ENCODE results near the gene CLMP.
A peak's percentile ranks its signal among the peaks of the same experiment; 100 is the strongest.
"Not testable (repeated sequence)": the region's sequence is repeated elsewhere in the genome, so short reads cannot be mapped to it uniquely, and the experiment has no call there.

The CLMP gene

DNA sequence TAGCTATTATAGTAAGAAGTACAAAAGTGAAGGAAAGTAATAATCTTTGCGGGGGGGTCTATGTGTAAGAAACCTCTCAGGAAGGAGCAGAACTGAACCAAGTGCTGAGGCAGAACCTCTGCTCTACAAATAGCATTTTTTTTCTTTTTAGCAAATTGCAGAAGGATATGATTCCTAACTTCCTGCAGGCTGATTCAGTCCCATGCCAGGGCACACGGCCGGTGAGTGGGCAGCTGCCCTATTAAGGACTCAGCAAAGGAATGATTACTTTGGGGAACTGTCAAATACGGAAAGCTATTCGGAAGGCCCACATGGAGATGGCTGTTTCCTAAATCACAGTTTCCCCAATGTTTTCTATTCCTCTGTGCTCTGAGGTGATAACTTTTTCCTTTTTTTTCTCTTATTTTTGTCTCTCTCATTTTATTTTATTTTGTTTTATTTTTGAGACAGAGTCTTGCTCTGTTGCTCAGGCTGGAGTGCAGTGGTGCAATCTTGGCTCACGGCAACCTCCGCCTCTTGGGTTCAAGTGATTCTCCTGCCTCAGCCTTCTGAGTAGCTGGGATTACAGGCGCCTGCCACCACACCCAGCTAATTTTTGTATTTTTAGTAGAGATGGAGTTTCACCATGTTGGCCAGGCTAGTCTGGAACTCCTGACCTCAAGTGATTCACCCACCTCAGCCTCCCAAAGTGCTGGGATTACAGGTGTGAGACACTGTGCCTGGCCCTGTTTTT, 62.8 kb downstream of the CLMP start:
- DNase-seq: not testable (repeated sequence)

DNA sequence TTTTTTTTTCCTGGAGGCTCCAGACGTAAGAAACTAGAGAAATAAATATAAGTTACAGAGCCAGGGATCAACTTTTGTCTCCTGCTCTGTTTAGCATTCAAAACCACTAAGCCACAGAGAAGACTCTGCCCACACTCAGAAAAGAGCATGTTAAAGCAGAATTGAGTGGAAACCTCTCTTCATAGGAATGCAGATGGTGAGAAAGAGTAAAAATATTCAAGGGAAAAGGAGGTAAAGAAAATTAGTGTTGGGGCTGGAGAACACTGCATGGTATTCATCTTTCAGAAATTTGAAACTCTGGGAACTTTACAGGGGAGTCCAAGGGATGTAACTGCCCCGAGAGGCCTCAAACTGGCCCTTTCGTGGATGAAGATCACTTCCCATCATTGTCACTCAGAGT, 65.1 kb downstream of the CLMP start:
- DNase-seq: no peak

DNA sequence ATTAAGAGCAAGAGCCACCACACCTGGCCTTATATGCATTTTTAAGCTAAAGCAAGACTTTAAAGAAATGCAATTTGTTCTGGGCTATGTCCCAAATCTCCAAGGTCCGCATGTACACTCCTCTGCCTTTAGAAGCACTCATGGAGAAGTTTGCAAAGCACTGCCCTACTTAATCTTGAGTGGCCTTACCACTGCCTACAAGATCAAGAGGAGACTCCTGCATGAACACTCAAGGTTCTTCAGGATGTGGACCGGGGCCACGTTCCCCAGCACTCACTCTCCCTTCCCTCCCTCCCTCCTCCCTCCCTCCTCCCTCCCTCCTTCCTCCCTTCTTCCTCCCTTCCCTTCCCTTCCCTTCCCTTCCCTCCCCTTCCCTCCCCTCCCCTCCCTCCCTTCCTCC, 69.9 kb downstream of the CLMP start:
- DNase-seq: no peak

DNA sequence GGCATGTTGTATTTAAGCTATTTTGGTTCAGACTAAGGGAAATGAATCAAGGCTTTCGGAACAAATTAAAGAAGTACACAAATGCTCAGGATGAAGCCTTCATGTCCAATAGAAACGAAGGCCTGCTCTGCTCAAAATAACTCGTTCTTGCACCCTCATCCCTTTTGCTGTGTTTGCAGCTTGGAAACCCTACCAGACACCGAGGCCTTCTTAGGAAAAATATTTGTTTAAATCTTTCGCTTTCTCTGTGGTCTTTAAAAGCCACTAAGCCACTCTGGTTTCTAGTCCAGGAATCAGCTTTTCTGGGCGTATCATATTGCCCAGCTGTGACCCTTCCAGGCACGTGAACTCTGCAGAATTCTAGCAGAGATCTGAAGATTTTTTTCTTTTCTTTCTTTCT, 72.2 kb downstream of the CLMP start:
- DNase-seq: no peak

DNA sequence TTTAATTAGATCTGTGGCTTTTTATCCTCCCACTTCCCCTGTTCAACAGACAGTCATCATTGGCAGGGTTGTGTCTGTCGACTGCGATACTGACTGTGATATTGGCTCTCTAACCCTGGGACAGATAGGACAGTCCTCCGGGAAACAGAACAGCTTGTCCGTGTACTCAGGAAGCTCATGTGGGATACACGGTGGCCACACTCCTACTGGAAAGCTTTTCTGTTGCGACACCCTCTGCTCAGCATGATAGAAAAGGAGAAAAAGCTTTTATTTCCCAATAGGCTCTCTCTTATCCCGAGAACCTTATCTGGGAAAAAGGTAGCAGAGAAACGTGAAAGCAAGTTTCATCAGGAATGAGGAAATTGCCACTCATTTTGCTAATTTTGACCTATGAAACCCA, 72.7 kb downstream of the CLMP start:
- no peak for DNase-seq

DNA sequence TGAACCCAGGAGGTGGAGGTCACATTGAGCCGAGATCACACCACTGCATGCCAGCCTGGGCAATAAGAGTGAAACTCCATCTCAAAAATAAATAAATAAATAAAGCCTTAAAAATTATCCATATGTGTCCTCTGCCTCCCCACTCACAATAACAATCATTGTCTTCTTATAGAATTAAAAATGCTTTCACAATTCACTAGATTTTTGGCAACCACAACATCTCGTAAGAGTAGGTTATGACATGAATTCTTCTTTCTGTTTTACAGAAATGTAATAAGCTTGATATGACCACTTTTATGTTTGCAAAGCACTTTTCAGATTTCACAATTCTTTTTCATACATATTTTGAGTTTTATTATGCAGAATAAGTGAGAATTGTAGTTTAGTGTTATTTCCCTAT, 78.6 kb downstream of the CLMP start:
- DNase-seq: no peak

DNA sequence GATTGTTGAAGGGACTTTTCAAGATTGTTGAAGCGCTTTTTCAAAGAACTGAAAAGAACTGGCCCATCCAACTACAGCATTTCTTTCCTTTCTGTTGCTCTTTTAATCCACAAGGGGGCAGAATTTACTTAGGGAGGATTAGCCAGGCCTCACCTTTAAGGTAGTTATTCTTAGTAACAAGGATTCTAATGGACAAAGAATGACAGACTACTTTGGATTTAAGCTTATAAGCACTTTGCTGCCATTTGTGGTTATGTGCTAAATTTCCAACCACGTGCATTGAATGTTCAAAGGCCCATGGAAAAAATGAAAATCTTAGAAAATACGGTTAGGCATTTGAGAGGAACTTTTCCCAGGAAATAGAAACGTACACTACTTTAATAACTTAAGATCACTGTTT, 83.6 kb downstream of the CLMP start:
- DNase-seq: peak in 1 of 2 donors; percentile 61

DNA sequence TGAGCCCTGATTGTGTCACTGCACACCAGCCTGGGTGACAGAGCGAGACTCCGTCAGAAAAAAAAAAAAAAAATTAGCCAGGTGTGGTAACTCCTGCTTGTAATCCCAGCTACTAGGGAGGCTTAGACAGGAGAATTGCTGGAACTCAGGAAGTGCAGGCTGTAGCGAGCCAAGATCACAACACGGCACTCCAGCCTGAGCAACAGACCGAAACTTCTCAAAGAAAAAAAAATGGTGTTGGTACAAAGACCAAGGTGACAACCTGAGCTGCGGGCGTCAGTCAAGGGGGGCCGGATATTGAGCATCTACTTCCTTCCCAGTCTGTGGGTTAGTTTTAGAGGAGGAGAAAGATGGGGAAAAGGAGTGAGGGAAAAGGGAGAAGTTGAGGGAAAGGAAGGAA, 84.7 kb downstream of the CLMP start:
- peak in 1 of 2 donors; percentile 18 for DNase-seq

DNA sequence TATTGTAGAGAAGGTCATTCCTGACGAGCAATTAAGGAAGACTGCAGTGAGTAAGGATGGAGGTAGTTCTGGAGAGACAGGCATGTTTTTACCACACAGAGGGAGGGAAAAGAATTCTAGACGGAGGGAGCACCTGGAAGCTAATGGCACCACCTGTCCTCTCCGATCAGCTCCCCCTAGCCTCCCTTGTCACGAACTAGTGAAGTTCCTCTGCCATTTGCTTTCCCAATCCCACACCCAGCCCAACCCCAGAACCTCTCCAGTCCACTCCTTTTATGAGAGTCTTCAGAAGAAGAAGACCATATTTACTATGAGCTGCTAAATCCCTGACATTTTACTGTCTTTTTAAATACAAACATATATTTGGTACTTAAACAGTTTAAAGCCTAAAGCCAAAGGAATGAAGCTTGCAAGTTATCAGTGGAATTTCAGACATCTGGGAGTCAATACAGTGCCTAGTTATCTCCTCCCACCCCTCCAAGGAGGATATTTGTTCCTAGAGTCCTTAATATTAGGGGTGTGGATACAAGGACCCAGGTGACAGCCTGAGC, 87.0 kb downstream of the CLMP start:
- DNase-seq: no peak

DNA sequence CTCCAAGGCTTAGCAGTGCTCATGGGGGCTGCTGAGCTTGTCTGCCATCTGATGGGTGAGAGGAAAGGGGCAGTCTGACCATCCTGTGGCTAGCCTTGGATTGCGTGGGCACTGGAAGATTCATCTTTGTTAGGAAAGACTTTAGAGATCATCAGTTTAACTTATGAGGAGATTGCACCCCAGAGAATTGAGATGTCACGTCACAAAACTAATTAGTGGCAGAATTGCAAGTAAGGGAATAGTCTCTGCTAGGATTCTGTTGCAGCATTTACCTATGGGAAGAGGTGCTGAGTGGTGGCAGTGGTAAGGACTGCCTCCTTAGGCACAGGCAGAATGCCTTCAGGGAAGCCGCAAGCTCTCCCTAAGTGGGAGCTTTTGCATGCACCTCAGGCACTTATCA, 90.4 kb downstream of the CLMP start:
- DNase-seq: no peak

DNA sequence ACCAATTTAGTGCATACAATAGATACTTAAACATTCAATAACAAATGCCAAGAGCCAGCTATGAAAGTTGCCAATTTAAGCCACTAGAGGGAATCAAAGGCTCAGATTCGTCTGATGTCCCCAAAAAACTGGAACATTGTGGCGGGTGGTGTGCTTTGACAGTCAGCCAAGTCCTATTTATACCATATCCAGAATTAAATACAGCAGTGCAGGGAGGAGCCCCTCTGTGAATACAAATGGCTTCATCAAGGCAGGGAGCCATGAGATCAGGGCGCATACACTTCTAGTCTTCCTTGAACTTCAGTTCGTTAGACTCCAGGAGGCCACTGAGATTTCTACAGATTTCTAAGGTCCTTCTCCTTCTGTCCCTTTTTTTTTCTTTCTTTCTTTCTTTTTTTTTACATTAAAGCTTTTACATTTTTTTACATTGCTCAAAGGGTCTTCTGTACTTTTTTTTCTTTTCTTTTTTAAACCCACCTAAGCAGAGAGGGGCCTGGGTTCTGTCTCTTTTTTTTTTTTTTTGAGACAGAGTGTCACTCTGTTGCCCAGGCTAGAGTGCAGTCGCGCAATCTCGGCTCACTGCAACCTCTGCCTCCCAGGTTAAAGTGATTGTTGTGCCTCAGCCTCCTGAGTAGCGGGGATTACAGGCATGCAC, 91.6 kb downstream of the CLMP start:
- peak; percentile 34 to 69 for DNase-seq

DNA sequence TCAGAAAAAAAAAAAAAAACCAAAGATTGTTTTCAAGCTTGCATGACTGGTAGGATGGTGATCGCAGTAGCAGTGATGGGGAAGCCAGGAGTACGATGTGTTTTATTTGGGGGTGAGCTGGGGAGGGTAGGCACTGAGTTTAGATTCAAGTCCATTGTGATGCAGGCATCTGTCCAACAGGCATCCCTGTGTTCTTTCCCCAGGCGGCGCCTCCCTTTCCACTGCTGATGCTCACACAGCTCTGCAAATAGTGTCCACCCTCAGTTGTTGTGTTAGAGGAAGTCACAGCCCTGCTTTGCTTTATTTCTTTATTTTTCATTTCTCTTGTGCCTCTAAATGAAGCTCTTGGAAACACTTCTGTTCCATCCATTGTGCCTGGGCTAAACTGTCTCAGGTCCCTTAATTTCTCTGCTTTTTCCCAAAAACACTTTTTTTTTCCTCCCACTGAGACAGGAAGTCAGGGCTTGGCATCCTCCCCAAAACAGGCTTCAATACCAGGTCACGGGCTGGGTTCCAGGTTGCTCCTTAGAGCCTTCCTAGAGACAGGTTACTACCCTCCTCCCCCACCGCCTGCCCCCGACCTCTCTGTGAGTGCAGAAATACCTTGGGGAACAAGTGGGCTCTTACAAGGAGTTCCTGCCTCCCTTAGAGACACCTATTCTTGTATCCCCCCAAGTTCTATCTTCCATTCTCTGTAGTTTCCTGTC, 94.5 kb downstream of the CLMP start:
- no peak for DNase-seq

DNA sequence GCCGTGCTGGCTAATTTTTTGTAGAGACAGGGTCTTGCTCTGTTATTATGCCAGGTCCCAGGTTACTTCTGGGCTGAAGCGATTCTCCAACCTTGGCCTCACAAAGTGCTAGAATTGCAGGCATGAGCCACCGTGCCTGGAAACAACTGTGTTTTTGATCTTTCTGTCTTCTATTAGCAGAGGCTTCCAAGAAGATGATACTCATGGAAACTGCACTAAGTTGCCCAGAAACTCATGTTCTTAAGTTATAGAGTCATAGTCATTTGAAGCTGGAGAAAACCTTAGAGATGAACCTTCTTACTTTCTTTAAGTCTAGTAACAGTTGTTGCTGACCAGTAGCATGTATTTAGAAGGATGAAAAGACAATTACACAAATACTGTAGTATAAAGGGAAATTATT, 96.1 kb downstream of the CLMP start:
- DNase-seq: no peak

DNA sequence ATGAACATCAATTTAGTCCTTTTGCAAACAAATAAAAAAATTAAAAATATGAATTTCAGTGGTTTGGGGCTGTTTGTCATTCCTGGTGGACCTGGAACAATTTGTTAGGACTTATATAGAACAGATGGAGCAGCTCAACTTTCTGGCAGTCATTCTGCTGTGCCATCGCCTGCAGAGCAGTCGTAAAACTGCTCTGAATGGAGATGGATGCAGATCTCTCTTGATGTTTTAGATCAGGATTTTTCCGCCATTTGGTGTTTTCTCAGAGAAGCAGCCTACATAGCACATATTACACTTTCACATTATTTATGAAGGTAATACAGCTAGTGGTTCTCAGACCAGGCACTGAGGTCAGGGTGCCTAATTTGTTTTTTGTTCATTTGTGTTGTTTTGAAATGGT, 101.3 kb downstream of the CLMP start:
- DNase-seq: no peak

DNA sequence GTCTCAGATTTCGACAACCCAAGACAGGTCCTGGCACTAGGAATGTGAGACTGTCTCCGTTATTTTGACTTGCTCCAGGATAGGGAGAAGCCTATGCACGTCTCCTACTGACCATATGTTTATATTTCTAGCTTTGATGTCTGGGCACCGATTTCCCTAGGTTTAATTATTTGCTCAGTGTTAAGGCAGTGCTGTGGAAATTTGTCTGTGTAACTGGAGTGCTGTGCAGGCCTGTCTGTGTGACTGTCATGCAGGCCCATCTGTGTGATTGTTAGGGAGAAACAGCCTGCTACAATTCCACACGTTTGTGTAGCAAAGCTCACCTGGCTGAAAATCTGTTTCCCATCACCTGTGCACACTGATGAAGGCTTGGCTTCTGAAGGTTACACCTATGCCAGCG, 103.5 kb downstream of the CLMP start:
- no peak for DNase-seq

DNA sequence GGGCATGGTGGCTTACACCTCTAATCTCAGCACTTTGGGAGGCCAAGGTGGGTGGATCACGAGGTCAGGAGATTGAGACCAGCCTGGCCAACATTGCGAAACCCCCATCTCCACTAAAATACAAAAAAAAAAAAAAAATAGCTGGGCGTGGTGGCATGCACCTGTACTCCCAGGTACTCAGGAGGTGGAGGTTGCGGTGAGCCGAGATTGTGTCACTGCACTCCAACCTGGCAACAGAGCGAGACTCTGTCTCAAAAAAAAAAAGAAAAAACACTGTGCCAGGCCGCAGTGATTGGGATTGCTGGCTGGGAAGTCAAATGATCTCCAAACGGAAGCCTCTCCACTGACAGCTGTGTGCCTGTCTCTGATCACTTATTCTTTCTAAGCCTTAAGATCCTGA, 104.9 kb downstream of the CLMP start:
- not testable (repeated sequence) for DNase-seq

DNA sequence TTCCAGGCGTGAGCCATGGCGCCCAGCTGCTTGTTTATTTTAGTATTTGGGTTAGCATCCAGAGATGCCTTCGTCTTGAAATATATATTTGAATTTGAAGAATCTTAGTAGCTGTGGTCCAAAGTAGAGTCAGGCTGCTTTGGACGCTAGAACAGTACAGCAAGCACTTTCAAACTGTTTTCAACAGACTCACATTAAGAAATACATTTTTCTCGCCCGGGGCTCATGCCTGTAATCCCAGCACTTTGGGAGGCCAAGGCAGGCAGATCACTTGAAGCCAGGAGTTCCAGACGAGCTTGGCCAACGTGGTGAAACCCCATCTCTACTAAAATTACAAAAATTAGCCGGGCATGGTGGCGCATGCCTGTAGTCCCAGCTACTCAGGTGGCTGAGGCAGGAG, 106.2 kb downstream of the CLMP start:
- DNase-seq: not testable (repeated sequence)

DNA sequence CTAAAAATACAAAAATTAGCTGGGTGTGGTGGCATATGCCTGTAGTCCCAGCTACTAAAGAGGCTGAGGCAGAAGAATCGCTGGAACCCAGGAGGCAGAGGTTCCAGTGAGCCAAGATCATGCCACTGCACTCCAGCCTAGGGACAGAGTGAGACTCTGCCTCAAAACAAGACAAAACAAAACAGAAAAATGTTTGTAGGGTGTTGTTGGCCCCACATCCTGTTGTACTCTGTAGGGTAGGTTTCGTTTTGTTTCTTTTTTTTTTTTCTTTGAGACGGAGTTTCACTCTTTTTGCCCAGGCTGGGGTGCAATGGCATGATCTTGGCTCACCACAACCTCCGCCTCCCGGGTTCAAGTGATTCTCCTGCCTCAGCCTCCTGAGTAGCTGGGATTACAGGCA, 107.4 kb downstream of the CLMP start:
- peak; percentile 18 to 68 for DNase-seq

DNA sequence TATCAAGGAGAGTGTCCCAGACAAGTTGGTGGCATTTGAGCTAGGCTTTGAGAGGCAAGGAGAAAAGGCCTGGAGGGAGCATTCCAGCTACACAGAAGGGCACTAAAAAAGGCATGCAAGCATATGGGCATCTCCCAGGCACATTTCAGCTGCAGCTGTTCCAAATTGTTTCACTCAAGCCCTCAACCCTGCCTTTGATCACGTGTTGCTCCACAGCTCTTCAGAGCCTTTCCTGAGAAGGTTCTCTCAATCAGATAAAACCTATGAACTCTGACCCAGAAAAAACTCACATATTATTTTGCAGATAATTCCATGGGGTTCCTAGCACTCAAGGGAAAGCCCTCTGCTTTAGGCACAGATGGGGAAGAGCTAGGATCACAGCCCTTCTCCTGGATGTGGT, 108.7 kb downstream of the CLMP start:
- DNase-seq: no peak

DNA sequence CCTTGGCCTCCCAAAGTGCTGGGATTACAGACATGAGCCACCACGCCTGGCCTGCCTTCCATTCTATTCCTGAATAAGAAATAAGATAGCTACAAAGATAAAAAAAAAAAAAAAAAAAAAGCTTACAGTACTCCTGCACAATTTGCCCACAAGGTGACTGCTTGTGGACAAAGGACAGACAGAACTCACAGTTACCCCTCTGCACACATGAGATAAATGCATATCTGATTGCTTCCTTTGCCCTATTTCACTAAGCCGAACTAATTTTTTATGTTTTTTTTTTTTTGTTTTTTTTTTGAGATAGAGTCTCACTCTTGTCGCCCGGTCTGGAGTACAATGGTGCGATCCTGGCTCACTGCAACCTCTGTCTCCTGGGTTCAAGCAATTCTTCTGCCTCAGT, 109.6 kb downstream of the CLMP start:
- no peak for DNase-seq

DNA sequence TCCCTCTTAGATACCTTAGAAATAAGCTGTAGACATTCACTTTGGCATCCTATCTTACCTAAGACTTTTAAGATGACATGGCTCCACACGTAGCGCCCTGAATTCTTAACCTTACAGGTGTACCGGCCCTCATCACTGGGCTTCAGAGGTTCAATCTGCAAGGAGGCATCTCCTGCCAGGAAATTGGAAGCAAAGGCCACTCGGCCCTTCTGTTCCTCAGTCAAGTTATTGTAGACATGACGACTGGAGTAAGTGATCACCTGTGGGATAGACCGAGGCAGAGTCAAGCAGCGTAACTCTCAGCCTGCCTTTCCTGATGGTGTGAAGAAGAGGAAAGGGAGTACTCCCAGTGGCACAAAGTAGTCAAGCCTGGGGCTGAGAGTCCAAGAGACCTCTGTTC, 110.6 kb downstream of the CLMP start:
- DNase-seq: no peak

DNA sequence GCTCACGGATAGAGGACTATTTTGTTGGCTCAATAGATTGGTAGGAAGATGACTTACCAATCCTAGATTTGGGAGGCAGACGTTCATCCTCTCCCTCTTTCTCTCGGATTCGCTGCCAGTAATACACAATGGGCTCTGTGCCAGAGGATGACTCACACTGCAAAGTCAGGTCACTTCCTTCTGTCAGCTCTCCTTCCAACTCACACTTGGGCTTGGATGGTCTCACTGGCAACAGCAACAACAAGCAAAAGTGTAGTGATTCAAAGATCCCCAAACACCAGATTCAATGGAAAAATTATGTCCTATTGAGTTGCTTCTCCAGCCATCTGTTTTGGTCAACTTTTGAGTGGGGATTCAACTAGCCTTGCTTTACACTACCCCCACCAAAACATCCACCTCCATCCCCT, 111.4 kb downstream of the CLMP start:
- peak; percentile 81 to 83 for DNase-seq

DNA sequence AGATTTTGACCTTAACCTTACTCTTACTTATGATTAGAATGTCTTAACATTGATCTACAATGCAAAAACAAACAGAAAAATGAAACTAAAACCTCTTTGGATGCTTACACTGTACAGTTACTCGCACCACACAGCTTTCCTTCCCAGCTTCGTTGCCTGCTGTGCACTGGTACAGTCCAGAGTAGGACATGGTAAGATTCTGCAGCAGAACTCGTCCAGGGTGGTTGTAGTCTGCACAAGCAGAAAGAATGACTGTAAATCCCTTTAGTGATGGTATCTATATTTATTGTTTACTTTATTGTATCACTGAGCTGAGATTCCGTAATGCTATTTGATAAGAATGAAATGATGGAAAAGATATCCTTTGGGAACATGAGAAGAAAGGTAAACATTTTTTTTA, 112.1 kb downstream of the CLMP start:
- DNase-seq: peak in 1 of 2 donors; percentile 34

DNA sequence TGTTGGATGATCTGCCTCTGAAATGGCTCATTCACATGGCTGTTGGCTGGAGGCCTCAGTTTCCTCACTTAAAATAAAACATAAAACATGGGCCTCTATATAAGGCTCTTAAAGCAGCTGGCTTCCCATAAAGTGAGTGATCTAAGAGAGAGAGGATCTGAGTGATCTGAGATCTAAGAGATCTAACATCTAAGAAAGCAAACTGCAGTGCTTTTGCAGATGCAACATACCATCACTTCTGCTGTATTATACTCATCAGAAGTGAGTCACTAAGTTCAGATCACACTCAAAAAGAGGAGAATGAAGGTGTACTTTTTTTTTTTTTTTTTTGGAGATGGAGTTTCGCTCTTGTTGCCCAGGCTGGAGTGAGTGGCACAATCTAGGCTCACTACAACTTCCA, 115.0 kb downstream of the CLMP start:
- no peak for DNase-seq
